ENCODE results near the gene GRM5.
"Not testable (repeated sequence)": the region's sequence is repeated elsewhere in the genome, so short reads cannot be mapped to it uniquely, and the experiment has no call there.

Gene GRM5

GRCh38 chr11:88975441-88975840, 90.3 kb downstream of the GRM5 start:
- DNase-seq (ENCODE audit: low read depth in 2 of 2), result not testable (repeated sequence)

GRCh38 chr11:88972210-88972609, 93.6 kb downstream of the GRM5 start:
- DNase-seq (ENCODE audit: low read depth in 2 of 2), result no peak

- DNase-seq (ENCODE audit: low read depth in 2 of 2), result not testable (repeated sequence)
These were observed 104.2 kb downstream of the GRM5 start for GRCh38 chr11:88961621-88962020.

- DNase-seq (ENCODE audit: low read depth in 2 of 2), result not testable (repeated sequence)
These were observed 105.9 kb downstream of the GRM5 start for GRCh38 chr11:88959857-88960256.

- DNase-seq (ENCODE audit: low read depth in 2 of 2), result no peak
These were observed 114.8 kb downstream of the GRM5 start for GRCh38 chr11:88950975-88951374.

GRCh38 chr11:88948908-88949307, 116.9 kb downstream of the GRM5 start:
- DNase-seq (ENCODE audit: low read depth in 2 of 2), result not testable (repeated sequence)

- not testable (repeated sequence) for DNase-seq (ENCODE audit: low read depth in 2 of 2)
These were observed 117.8 kb downstream of the GRM5 start for GRCh38 chr11:88947843-88948572.

- not testable (repeated sequence) for DNase-seq (ENCODE audit: low read depth in 2 of 2)
These were observed 136.1 kb downstream of the GRM5 start for GRCh38 chr11:88929665-88930064.

- DNase-seq (ENCODE audit: low read depth in 2 of 2), result not testable (repeated sequence)
These were observed 148.7 kb downstream of the GRM5 start for GRCh38 chr11:88917065-88917464.

- no peak for DNase-seq (ENCODE audit: low read depth in 2 of 2)
These were observed 156.3 kb downstream of the GRM5 start for GRCh38 chr11:88909500-88909899.

- not testable (repeated sequence) for DNase-seq (ENCODE audit: low read depth in 2 of 2)
These were observed 164.3 kb downstream of the GRM5 start for GRCh38 chr11:88901436-88901835.

GRCh38 chr11:88888855-88889254, 176.9 kb downstream of the GRM5 start:
- not testable (repeated sequence) for DNase-seq (ENCODE audit: low read depth in 2 of 2)

- no peak for DNase-seq (ENCODE audit: low read depth in 2 of 2)
These were observed 179.0 kb downstream of the GRM5 start for GRCh38 chr11:88886796-88887195.

- DNase-seq (ENCODE audit: low read depth in 2 of 2), result not testable (repeated sequence)
These were observed 183.0 kb downstream of the GRM5 start for GRCh38 chr11:88882800-88883199.

GRCh38 chr11:88861618-88862017, 204.2 kb downstream of the GRM5 start:
- DNase-seq (ENCODE audit: low read depth in 2 of 2), result no peak

GRCh38 chr11:88860431-88860830, 205.4 kb downstream of the GRM5 start:
- DNase-seq (ENCODE audit: low read depth in 2 of 2), result not testable (repeated sequence)

- DNase-seq (ENCODE audit: low read depth in 2 of 2), result not testable (repeated sequence)
These were observed 211.8 kb downstream of the GRM5 start for GRCh38 chr11:88853963-88854362.

- not testable (repeated sequence) for DNase-seq (ENCODE audit: low read depth in 2 of 2)
These were observed 214.2 kb downstream of the GRM5 start for GRCh38 chr11:88851547-88851946.

GRCh38 chr11:88849773-88850172, 216.0 kb downstream of the GRM5 start:
- DNase-seq (ENCODE audit: low read depth in 2 of 2), result not testable (repeated sequence)

GRCh38 chr11:88849368-88849767, 216.4 kb downstream of the GRM5 start:
- DNase-seq (ENCODE audit: low read depth in 2 of 2), result no peak

- not testable (repeated sequence) for DNase-seq (ENCODE audit: low read depth in 2 of 2)
These were observed 219.5 kb downstream of the GRM5 start for GRCh38 chr11:88846266-88846665.

GRCh38 chr11:88844941-88845340, 220.8 kb downstream of the GRM5 start:
- not testable (repeated sequence) for DNase-seq (ENCODE audit: low read depth in 2 of 2)

GRCh38 chr11:88843766-88844426, 221.9 kb downstream of the GRM5 start:
- DNase-seq (ENCODE audit: low read depth in 2 of 2), result not testable (repeated sequence)

Data from stimulated activated CD8-positive, alpha-beta memory T cell treated with anti-CD3 and anti-CD28 coated beads, Interleukin-15, amount 100 ng/mL, for 4 hours (primary cell).